ENCODE results near the gene FAM98C.
"Not testable (repeated sequence)": the region's sequence is repeated elsewhere in the genome, so short reads cannot be mapped to it uniquely, and the experiment has no call there.

FAM98C gene

GRCh38 chr19:38395381-38396114 is 7.3 kb upstream of the FAM98C start:
- in situ Hi-C loops (cut with MboI; ENCODE audit: low sequenced_read_pairs): no loop called here
- Histone ChIP-seq H3K4me1 (no peaks in the 10 kb centered on the region), H3K27me3 (ENCODE audit: low read depth) (no peaks in the 10 kb centered on the region), H3K4me3 (no peak overlapping the region), H3K36me3 (replicated peaks) (no peaks in the 10 kb centered on the region), H3K9me3 (no peaks in the 10 kb centered on the region)
- no peak for DNase-seq (ENCODE audit: low spot score in 2 of 2)

GRCh38 chr19:38399081-38399480 is 3.8 kb upstream of the FAM98C start:
- Histone ChIP-seq H3K9me3 (no peaks in the 10 kb centered on the region), H3K36me3 (replicated peaks) (no peaks in the 10 kb centered on the region), H3K4me3 (no peak overlapping the region), H3K27me3 (ENCODE audit: low read depth) (no peaks in the 10 kb centered on the region), H3K4me1 (no peaks in the 10 kb centered on the region; the same call in none of the 2 replicates)
- DNase-seq (ENCODE audit: low spot score in 2 of 2): no peak
- in situ Hi-C loops (cut with MboI; ENCODE audit: low sequenced_read_pairs): no loop called here

GRCh38 chr19:38399537-38399936 is 3.4 kb upstream of the FAM98C start:
- H3K4me1 ChIP-seq: no peaks in the 10 kb centered on the region; the same call in none of the 2 replicates
- DNase-seq (ENCODE audit: low spot score in 2 of 2): no peak
- in situ Hi-C loops (cut with MboI; ENCODE audit: low sequenced_read_pairs): no loop called here
- no peaks in the 10 kb centered on the region for H3K9me3 ChIP-seq
- H3K27me3 ChIP-seq (ENCODE audit: low read depth): no peaks in the 10 kb centered on the region
- no peak overlapping the region for H3K4me3 ChIP-seq
- no peaks in the 10 kb centered on the region for H3K36me3 ChIP-seq (replicated peaks)

GRCh38 chr19:38400361-38400760 is 2.5 kb upstream of the FAM98C start:
- DNase-seq (ENCODE audit: low spot score in 2 of 2): no peak
- H3K36me3 ChIP-seq (replicated peaks): peaks cover 3% of the 10 kb centered on the region; the same call in 1 of the 2 replicates
- no peak overlapping the region for H3K4me3 ChIP-seq
- H3K4me1 ChIP-seq: no peaks in the 10 kb centered on the region; the same call in none of the 2 replicates
- in situ Hi-C loops (cut with MboI; ENCODE audit: low sequenced_read_pairs): loop anchor here (10.0 kb wide), 1 partner anchor 234 kb away; no protein-coding TSS in a partner anchor
- H3K9me3 ChIP-seq: no peaks in the 10 kb centered on the region
- no peaks in the 10 kb centered on the region for H3K27me3 ChIP-seq (ENCODE audit: low read depth)

GRCh38 chr19:38401148-38401547 is 1.7 kb upstream of the FAM98C start:
- no peaks in the 10 kb centered on the region; the same call in none of the 2 replicates for H3K4me1 ChIP-seq
- no peaks in the 10 kb centered on the region for H3K9me3 ChIP-seq
- H3K36me3 ChIP-seq (replicated peaks): peaks cover 4% of the 10 kb centered on the region; the same call in 1 of the 2 replicates
- in situ Hi-C loops (cut with MboI; ENCODE audit: low sequenced_read_pairs): loop anchor here (10.0 kb wide), 1 partner anchor 234 kb away; no protein-coding TSS in a partner anchor
- DNase-seq (ENCODE audit: low spot score in 2 of 2): no peak
- H3K4me3 ChIP-seq: no peak overlapping the region
- H3K27me3 ChIP-seq (ENCODE audit: low read depth): no peaks in the 10 kb centered on the region

GRCh38 chr19:38402623-38402966 is 298 bp upstream of the FAM98C start:
- in situ Hi-C loops (cut with MboI; ENCODE audit: low sequenced_read_pairs): loop anchor here (10.0 kb wide), 1 partner anchor 232 kb away; no protein-coding TSS in a partner anchor
- no peaks in the 10 kb centered on the region for H3K27me3 ChIP-seq (ENCODE audit: low read depth)
- peaks cover 4% of the 10 kb centered on the region for H3K36me3 ChIP-seq (replicated peaks)
- peak overlapping the region; percentile 76 for H3K4me3 ChIP-seq
- DNase-seq (ENCODE audit: low spot score in 2 of 2): no peak
- H3K4me1 ChIP-seq: no peaks in the 10 kb centered on the region; the same call in none of the 2 replicates
- H3K9me3 ChIP-seq: no peaks in the 10 kb centered on the region

- Histone ChIP-seq H3K9me3 (no peaks in the 10 kb centered on the region), H3K27me3 (ENCODE audit: low read depth) (no peaks in the 10 kb centered on the region), H3K36me3 (replicated peaks) (peaks cover 4% of the 10 kb centered on the region), H3K4me3 (no peak overlapping the region), H3K4me1 (no peaks in the 10 kb centered on the region; the same call in none of the 2 replicates)
- no peak for DNase-seq (ENCODE audit: low spot score in 2 of 2)
- in situ Hi-C loops (cut with MboI; ENCODE audit: low sequenced_read_pairs): loop anchor here (10.0 kb wide), 1 partner anchor 230 kb away; no protein-coding TSS in a partner anchor
Measured at GRCh38 chr19:38404858-38405257, 2.0 kb downstream of the FAM98C start.

- Histone ChIP-seq H3K4me3 (no peak overlapping the region), H3K9me3 (no peaks in the 10 kb centered on the region), H3K36me3 (replicated peaks) (peaks cover 4% of the 10 kb centered on the region), H3K4me1 (no peaks in the 10 kb centered on the region; the same call in none of the 2 replicates), H3K27me3 (ENCODE audit: low read depth) (no peaks in the 10 kb centered on the region)
- no peak for DNase-seq (ENCODE audit: low spot score in 2 of 2)
- in situ Hi-C loops (cut with MboI; ENCODE audit: low sequenced_read_pairs): loop anchor here (10.0 kb wide), 1 partner anchor 230 kb away; no protein-coding TSS in a partner anchor
Measured at GRCh38 chr19:38405276-38405675, 2.4 kb downstream of the FAM98C start.

- in situ Hi-C loops (cut with MboI; ENCODE audit: low sequenced_read_pairs): loop anchor here (10.0 kb wide), 1 partner anchor 225 kb away; no protein-coding TSS in a partner anchor
- Histone ChIP-seq H3K36me3 (replicated peaks) (peaks cover 4% of the 10 kb centered on the region), H3K9me3 (no peaks in the 10 kb centered on the region), H3K4me3 (no peak overlapping the region), H3K4me1 (no peaks in the 10 kb centered on the region), H3K27me3 (ENCODE audit: low read depth) (no peaks in the 10 kb centered on the region)
- no peak for DNase-seq (ENCODE audit: low spot score in 2 of 2)
Measured at GRCh38 chr19:38409631-38410133, 6.8 kb downstream of the FAM98C start.

- H3K9me3 ChIP-seq; H3K27me3 ChIP-seq (ENCODE audit: low read depth); H3K4me3 ChIP-seq; in situ Hi-C loops (cut with MboI; ENCODE audit: low sequenced_read_pairs); DNase-seq (ENCODE audit: low spot score in 2 of 2); H3K36me3 ChIP-seq (replicated peaks); H3K4me1 ChIP-seq: not testable (repeated sequence)
Measured at GRCh38 chr19:38410407-38410806, 7.5 kb downstream of the FAM98C start.

GRCh38 chr19:38411041-38411712 is 8.3 kb downstream of the FAM98C start:
- in situ Hi-C loops (cut with MboI; ENCODE audit: low sequenced_read_pairs): no loop called here
- Histone ChIP-seq H3K4me3 (no peak overlapping the region), H3K9me3 (no peaks in the 10 kb centered on the region), H3K27me3 (ENCODE audit: low read depth) (no peaks in the 10 kb centered on the region), H3K4me1 (no peaks in the 10 kb centered on the region), H3K36me3 (replicated peaks) (no peaks in the 10 kb centered on the region; the same call in 1 of the 2 replicates)
- no peak for DNase-seq (ENCODE audit: low spot score in 2 of 2)

GRCh38 chr19:38411898-38412297 is 9.0 kb downstream of the FAM98C start:
- H3K9me3 ChIP-seq; in situ Hi-C loops (cut with MboI; ENCODE audit: low sequenced_read_pairs): not testable (repeated sequence)

GRCh38 chr19:38412491-38412890 is 9.6 kb downstream of the FAM98C start:
- no peak for DNase-seq (ENCODE audit: low spot score in 2 of 2)
- in situ Hi-C loops (cut with MboI; ENCODE audit: low sequenced_read_pairs): no loop called here

More at GRCh38 chr19:38411898-38412297, 9.0 kb downstream of the FAM98C start:
- H3K27me3 ChIP-seq (ENCODE audit: low read depth); H3K36me3 ChIP-seq (replicated peaks); H3K4me3 ChIP-seq; H3K4me1 ChIP-seq; DNase-seq (ENCODE audit: low spot score in 2 of 2): not testable (repeated sequence)

GRCh38 chr19:38412961-38413360 is 10.1 kb downstream of the FAM98C start:
- in situ Hi-C loops (cut with MboI; ENCODE audit: low sequenced_read_pairs): no loop called here
- no peak overlapping the region for H3K4me3 ChIP-seq
- no peaks in the 10 kb centered on the region for H3K27me3 ChIP-seq (ENCODE audit: low read depth)
- H3K4me1 ChIP-seq: peaks cover 3% of the 10 kb centered on the region
- H3K36me3 ChIP-seq (replicated peaks): no peaks in the 10 kb centered on the region
- H3K9me3 ChIP-seq: no peaks in the 10 kb centered on the region
- DNase-seq (ENCODE audit: low spot score in 2 of 2): no peak

More at GRCh38 chr19:38412491-38412890, 9.6 kb downstream of the FAM98C start:
- Histone ChIP-seq H3K4me1 (peaks cover under 1% of the 10 kb centered on the region), H3K27me3 (ENCODE audit: low read depth) (no peaks in the 10 kb centered on the region), H3K9me3 (no peaks in the 10 kb centered on the region), H3K4me3 (no peak overlapping the region), H3K36me3 (replicated peaks) (no peaks in the 10 kb centered on the region)

Data from HAP-1 (cell line).